Coronary artery (tissue), 2 donors: Measurements from ENCODE around the gene STK17A.
"Not testable (repeated sequence)": the region's sequence is repeated elsewhere in the genome, so short reads cannot be mapped to it uniquely, and the experiment has no call there.

Source experiments
- DNase-seq: peaks from one replicate; pipeline ENCODE4 v3.0.0-alpha.2; 2017; ENCODE audit warnings: low spot score
- H3K27ac ChIP-seq, 2 donors: fragments of 200-600 bp; sonication (generic); one replicate each; pipeline ENCODE4 v1.5.1; 2016 to 2019
- H3K4me3 ChIP-seq: fragments of 200-600 bp; sonication (generic); 2 replicates; pipeline ENCODE4 v1.5.1; 2016; ENCODE audit warnings: mild to moderate bottlenecking, moderate library complexity
- CTCF ChIP-seq: fragments of 200-600 bp; sonication (generic); IDR thresholded peaks from one replicate; pipeline ENCODE4 v1.5.1; 2019; ENCODE audit warnings: antibody characterized with exemption

The STK17A gene

GRCh38 chr7:43592326-43592725, 9.4 kb downstream of the STK17A start:
- H3K27ac ChIP-seq: no peak overlapping the region
- no peak for DNase-seq
- no peak overlapping the region for H3K4me3 ChIP-seq
- TF ChIP-seq CTCF: no peak

GRCh38 chr7:43593010-43593409, 10.1 kb downstream of the STK17A start:
- Histone ChIP-seq H3K27ac (no peak overlapping the region), H3K4me3 (no peak overlapping the region)
- TF ChIP-seq CTCF: no peak
- DNase-seq: no peak

GRCh38 chr7:43594020-43594419, 11.1 kb downstream of the STK17A start:
- no peak for DNase-seq
- Histone ChIP-seq H3K27ac (no peak overlapping the region), H3K4me3 (no peak overlapping the region)
- TF ChIP-seq CTCF: no peak

GRCh38 chr7:43596426-43596825, 13.5 kb downstream of the STK17A start:
- H3K27ac ChIP-seq, DNase-seq, H3K4me3 ChIP-seq: not testable (repeated sequence)

- Histone ChIP-seq H3K4me3 (no peak overlapping the region), H3K27ac (no peak overlapping the region)
- no peak for DNase-seq
- no peak for TF ChIP-seq CTCF
These were observed 17.1 kb downstream of the STK17A start for GRCh38 chr7:43600056-43600455.

- DNase-seq: no peak
- H3K4me3 ChIP-seq: no peak overlapping the region
- H3K27ac ChIP-seq: no peak overlapping the region
- no peak for TF ChIP-seq CTCF
These were observed 19.3 kb downstream of the STK17A start for GRCh38 chr7:43602256-43602655.

- no peak for TF ChIP-seq CTCF
- H3K27ac ChIP-seq: no peak overlapping the region
- no peak for DNase-seq
- H3K4me3 ChIP-seq: no peak overlapping the region
These were observed 21.3 kb downstream of the STK17A start for GRCh38 chr7:43604251-43604650.

GRCh38 chr7:43609097-43609496, 26.2 kb downstream of the STK17A start:
- no peak overlapping the region for H3K4me3 ChIP-seq
- H3K27ac ChIP-seq: no peak overlapping the region
- no peak for TF ChIP-seq CTCF
- DNase-seq: no peak
